Measurements from ENCODE around the gene USHBP1.
"Not testable (repeated sequence)": the region's sequence is repeated elsewhere in the genome, so short reads cannot be mapped to it uniquely, and the experiment has no call there.

The USHBP1 gene

GRCh38 chr19:17294051-17294891 is 29.7 kb upstream of the USHBP1 start:
- DNase-seq = peak; percentile 32 to 50

GRCh38 chr19:17293605-17294004 is 29.1 kb upstream of the USHBP1 start:
- no peak for DNase-seq

- peak; percentile 72 to 75 for DNase-seq
Measured at GRCh38 chr19:17292301-17293074, 27.9 kb upstream of the USHBP1 start.

GRCh38 chr19:17289489-17289888 is 24.9 kb upstream of the USHBP1 start:
- peak in 1 of 2 donors; percentile 23 for DNase-seq

GRCh38 chr19:17286752-17287151 is 22.2 kb upstream of the USHBP1 start:
- no peak for DNase-seq

- no peak for DNase-seq
Measured at GRCh38 chr19:17286263-17286662, 21.7 kb upstream of the USHBP1 start.

- no peak for DNase-seq
Measured at GRCh38 chr19:17285415-17286135, 21.0 kb upstream of the USHBP1 start.

- no peak for DNase-seq
Measured at GRCh38 chr19:17283504-17283996, 19.0 kb upstream of the USHBP1 start.

- DNase-seq = peak; percentile 72 to 77
Measured at GRCh38 chr19:17282488-17283125, 18.1 kb upstream of the USHBP1 start.

- peak in 1 of 2 donors; percentile 46 for DNase-seq
Measured at GRCh38 chr19:17281391-17282304, 17.1 kb upstream of the USHBP1 start, which contains the start of gene ANKLE1. TSS of gene ANKLE1 (plus strand) at chr19:17281901. CDS start at chr19:17281921, 20 bp downstream.

- DNase-seq = no peak
Measured at GRCh38 chr19:17279436-17279835, 14.9 kb upstream of the USHBP1 start.

- DNase-seq = no peak
Measured at GRCh38 chr19:17275441-17276175, 11.1 kb upstream of the USHBP1 start.

GRCh38 chr19:17274892-17275291 is 10.3 kb upstream of the USHBP1 start:
- DNase-seq = not testable (repeated sequence)

GRCh38 chr19:17268754-17269153 is 4.2 kb upstream of the USHBP1 start:
- no peak for DNase-seq

GRCh38 chr19:17266975-17267788 is 2.6 kb upstream of the USHBP1 start, which contains the start of gene BABAM1:
TSS of gene BABAM1 (plus strand) at chr19:17267443. CDS start at chr19:17268807, 1,364 bp downstream.
- peak; percentile 94 to 95 for DNase-seq

GRCh38 chr19:17266589-17266974 is 2.0 kb upstream of the USHBP1 start:
- no peak for DNase-seq

GRCh38 chr19:17266026-17266425 is 1.5 kb upstream of the USHBP1 start:
- DNase-seq = no peak

- DNase-seq = no peak
Measured at GRCh38 chr19:17263712-17264640, 569 bp downstream of the USHBP1 start.
